Cardiac fibroblast (primary cell): ENCODE data around the gene MICOS13.

Experiments used
- DNase-seq, 2 donors: peaks; one replicate each; pipeline versions ENCODE4 v3.0.0 to v3.0.0-alpha.2; 2010; ENCODE audit warnings: low read depth in 2 of 2
- H3K4me3 ChIP-seq, 2 donors: replicated peaks in 1 of 2; 1 replicate in 1 of 2; 2 replicates in 1 of 2; pipeline ENCODE4 v1.5.1; 2011; ENCODE audit warnings: low read depth in 2 of 2, low read length in 2 of 2, mild to moderate bottlenecking in 2 of 2, moderate library complexity in 1 of 2
- TF ChIP-seq, protein P1 (sequence below): IDR thresholded peaks from one replicate; pipeline ENCODE4 v1.5.1; 2011; ENCODE audit warnings: low read depth, mild to moderate bottlenecking, low read length, inconsistent platforms

MICOS13 gene

DNA sequence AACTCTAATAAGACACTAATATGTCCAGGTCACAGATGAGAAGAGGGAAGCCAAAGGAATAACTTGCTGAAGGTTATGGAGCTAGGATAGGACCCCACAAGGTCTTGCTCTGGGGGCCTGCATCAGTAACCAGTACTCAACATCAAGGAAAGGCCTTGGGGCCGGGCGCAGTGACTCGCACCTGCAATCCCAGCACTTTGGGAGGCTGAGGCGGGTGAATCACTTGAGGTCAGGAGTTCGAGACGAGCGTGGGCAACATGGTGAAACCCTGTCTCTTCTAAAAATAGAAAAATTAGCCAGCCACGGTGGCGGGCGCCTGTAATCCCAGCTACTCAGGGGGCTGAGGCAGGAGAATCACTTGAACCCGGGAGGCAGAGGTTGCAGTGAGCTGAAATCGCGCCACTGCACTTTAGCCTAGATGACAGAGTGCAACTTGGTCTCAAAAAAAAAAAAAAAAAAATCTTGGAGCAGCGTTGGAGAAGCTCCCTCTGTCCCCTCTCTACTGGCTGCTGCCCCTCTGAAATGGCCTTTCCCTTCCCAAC, 37.8 kb upstream of the MICOS13 start:
- TF ChIP-seq, protein P1, sequence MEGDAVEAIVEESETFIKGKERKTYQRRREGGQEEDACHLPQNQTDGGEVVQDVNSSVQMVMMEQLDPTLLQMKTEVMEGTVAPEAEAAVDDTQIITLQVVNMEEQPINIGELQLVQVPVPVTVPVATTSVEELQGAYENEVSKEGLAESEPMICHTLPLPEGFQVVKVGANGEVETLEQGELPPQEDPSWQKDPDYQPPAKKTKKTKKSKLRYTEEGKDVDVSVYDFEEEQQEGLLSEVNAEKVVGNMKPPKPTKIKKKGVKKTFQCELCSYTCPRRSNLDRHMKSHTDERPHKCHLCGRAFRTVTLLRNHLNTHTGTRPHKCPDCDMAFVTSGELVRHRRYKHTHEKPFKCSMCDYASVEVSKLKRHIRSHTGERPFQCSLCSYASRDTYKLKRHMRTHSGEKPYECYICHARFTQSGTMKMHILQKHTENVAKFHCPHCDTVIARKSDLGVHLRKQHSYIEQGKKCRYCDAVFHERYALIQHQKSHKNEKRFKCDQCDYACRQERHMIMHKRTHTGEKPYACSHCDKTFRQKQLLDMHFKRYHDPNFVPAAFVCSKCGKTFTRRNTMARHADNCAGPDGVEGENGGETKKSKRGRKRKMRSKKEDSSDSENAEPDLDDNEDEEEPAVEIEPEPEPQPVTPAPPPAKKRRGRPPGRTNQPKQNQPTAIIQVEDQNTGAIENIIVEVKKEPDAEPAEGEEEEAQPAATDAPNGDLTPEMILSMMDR = no peak
- H3K4me3 ChIP-seq = peak overlapping the region; percentile 93 to 96
- DNase-seq = peak in 1 of 2 donors; percentile 69

DNA sequence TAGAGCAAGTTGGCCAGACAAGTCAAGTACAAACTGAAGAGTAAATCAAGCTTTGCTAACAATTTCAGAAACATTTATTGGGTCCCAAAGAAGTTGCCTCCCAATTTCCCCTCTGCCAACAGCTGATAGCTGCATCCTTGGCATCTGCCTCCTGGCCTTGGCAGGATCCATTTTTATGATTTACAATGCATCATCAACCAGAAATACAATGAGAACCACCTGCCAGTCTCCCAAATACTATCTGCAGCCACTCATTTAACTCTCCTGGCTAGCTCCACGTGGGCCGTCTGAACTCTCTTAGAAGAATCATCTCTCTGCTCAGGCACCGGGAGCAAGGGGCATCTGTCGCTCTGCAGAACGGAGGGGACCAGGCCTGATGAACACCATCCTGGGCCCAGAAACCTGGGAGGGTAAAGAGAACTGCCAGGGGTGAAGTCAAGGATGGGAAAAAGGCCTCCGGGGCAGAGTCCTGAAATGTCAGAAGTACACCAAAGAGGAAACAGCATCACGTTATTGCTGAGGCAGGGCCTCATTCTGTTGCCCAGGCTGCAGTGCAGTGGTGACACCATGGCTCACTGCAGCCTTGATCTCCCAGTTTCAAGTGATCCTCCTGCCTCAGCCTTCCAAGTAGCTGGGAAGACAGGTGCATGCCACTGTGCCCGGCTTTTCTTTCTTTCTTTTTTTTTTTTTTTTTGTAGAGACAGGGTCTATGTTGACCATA, 37.1 kb upstream of the MICOS13 start:
- no peak overlapping the region for H3K4me3 ChIP-seq
- DNase-seq = no peak
- TF ChIP-seq, protein P1 = no peak

DNA sequence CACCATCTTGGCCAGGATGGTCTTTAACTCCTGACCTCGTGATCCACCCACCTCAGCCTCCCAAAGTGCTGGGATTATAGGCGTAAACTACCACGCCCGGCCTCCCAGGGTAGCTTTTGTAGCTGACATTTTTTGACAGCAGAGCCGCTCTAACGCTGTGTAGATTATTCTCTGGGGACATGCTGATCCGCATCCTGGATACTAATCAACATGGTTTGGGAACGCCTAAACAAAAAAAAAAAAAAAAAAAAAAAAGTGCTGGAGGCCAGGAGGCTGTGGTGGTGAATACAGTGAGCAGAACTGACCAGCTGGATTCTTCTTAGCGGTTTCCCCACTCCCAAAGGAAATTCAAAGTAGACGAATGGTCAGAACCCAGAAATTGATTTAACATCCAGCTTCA, 34.5 kb upstream of the MICOS13 start:
- TF ChIP-seq, protein P1 = no peak
- DNase-seq = no peak
- no peak overlapping the region for H3K4me3 ChIP-seq

DNA sequence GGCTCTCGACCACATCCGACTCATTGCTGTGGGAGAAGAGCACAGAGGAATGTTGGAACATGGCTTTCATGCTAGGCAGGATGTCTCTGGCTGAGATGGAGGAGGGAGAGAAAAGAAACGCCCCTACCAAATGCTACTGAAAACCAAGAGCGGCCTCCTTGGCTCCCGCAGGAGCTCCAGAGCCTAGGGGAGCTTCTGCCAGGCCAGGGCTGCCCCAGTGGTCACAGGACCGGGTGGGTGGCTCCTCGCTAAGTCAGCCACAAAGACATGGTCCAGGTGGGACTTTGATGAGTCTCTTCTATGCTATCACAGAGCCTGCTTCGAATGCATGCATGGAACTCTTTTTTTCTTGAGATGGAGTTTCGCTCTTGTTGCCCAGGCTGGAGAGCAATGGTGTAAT, 32.9 kb upstream of the MICOS13 start:
- DNase-seq = no peak
- no peak overlapping the region for H3K4me3 ChIP-seq
- TF ChIP-seq, protein P1 = no peak

DNA sequence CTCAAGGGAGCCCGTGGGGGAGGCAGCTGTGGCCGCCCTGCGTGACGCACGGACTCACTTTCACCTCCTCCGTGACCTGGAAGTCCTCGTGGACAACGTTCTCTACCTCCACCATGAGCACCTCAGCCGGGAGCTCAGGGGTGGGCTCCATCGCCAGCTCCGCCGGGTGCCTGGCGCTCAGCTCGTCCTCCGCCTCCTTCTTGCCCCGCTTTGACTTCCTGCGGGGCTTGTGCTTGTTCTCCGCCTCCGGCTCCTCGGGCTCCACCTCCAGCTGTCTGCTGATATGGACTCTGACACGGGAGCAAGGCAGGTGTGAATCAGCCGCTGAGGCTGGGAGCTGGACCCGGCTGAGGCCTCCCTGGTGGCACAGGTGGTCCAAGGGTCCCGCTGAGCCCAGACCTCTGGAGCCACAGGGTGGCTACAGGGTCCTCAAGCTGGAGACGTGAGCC, 31.4 kb upstream of the MICOS13 start:
- no peak for DNase-seq
- TF ChIP-seq, protein P1 = no peak
- H3K4me3 ChIP-seq = no peak overlapping the region

DNA sequence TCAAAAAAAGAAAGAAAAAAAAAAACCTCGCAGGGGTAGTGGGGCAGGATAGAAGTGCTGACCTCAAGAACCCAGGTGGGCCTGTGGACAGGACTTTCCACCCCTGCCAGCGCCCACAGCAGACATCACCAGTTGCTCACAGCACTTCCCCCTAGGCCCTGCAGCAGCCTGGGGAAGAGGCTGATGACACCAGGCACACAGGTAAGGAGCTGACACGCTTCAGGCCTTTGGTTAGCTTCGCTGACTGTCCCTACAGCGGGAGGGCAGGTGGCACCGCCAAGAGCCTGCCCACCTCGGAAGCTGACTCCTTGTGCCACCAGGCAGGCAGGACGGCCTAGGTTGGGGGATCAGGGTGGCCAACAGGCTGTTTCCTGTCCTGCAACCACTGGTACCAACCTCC, 30.7 kb upstream of the MICOS13 start:
- H3K4me3 ChIP-seq = no peak overlapping the region
- TF ChIP-seq, protein P1 = no peak
- no peak for DNase-seq
